DMS 273 treated with DMSO at 0.1 percent for 48 hours (cell line): ENCODE results near the gene RASGRP3.
"Not testable (repeated sequence)": the region's sequence is repeated elsewhere in the genome, so short reads cannot be mapped to it uniquely, and the experiment has no call there.

ENCODE experiments used
- DNase-seq: peaks from one replicate; lab custom pipeline; 2025; lab: John Stamatoyannopoulos, UW

The RASGRP3 gene

GRCh38 chr2:33453905-33454479 lies 22.5 kb upstream of the RASGRP3 start:
- DNase-seq, result no peak

- DNase-seq, result no peak
Observed at GRCh38 chr2:33457556-33458247, 18.7 kb upstream of the RASGRP3 start.

GRCh38 chr2:33458248-33458819 lies 18.1 kb upstream of the RASGRP3 start:
- no peak for DNase-seq

- DNase-seq, result no peak
Observed at GRCh38 chr2:33459745-33460144, 16.7 kb upstream of the RASGRP3 start.

- DNase-seq, result not testable (repeated sequence)
Observed at GRCh38 chr2:33462512-33462911, 13.9 kb upstream of the RASGRP3 start.

GRCh38 chr2:33467413-33467812 lies 9.0 kb upstream of the RASGRP3 start:
- no peak for DNase-seq

GRCh38 chr2:33469238-33469637 lies 7.2 kb upstream of the RASGRP3 start:
- DNase-seq, result no peak

GRCh38 chr2:33475224-33476130 lies 972 bp upstream of the RASGRP3 start:
- DNase-seq, result peak; percentile 55

- DNase-seq, result no peak
Observed at GRCh38 chr2:33476793-33477190, 343 bp downstream of the RASGRP3 start.

GRCh38 chr2:33477473-33478468 lies 1.3 kb downstream of the RASGRP3 start:
- no peak for DNase-seq

- no peak for DNase-seq
Observed at GRCh38 chr2:33478968-33479731, 2.7 kb downstream of the RASGRP3 start.

- no peak for DNase-seq
Observed at GRCh38 chr2:33482518-33482917, 6.1 kb downstream of the RASGRP3 start.

GRCh38 chr2:33484042-33484621 lies 7.7 kb downstream of the RASGRP3 start:
- no peak for DNase-seq

GRCh38 chr2:33485051-33485450 lies 8.6 kb downstream of the RASGRP3 start:
- no peak for DNase-seq

GRCh38 chr2:33486544-33486943 lies 10.1 kb downstream of the RASGRP3 start:
- no peak for DNase-seq

GRCh38 chr2:33488178-33488690 lies 11.8 kb downstream of the RASGRP3 start:
- DNase-seq, result no peak

GRCh38 chr2:33488715-33489540 lies 12.5 kb downstream of the RASGRP3 start:
- no peak for DNase-seq

GRCh38 chr2:33489835-33490431 lies 13.5 kb downstream of the RASGRP3 start:
- no peak for DNase-seq
